Muscle layer of colon (tissue), 2 donors: ENCODE results near the gene ZNF136.

Source experiments
- H3K27ac ChIP-seq: one replicate; pipeline ENCODE4 v1.7.0; 2013; ENCODE audit warnings: low read depth, mild to moderate bottlenecking, low read length, moderate library complexity
- H3K27me3 ChIP-seq, 2 donors: one replicate each; pipeline ENCODE4 v1.7.0; 2013; ENCODE audit warnings: low read length in 2 of 2, mild to moderate bottlenecking in 2 of 2; ENCODE audit not compliant: insufficient read depth in 2 of 2, control insufficient read depth in 1 of 2
- H3K36me3 ChIP-seq: one replicate; pipeline ENCODE4 v1.7.0; 2013; ENCODE audit warnings: mild to moderate bottlenecking, low read length; ENCODE audit not compliant: insufficient read depth
- H3K4me1 ChIP-seq: one replicate; pipeline ENCODE4 v1.7.0; 2013; ENCODE audit warnings: mild to moderate bottlenecking, low read length; ENCODE audit not compliant: insufficient read depth
- H3K4me3 ChIP-seq, 2 donors: one replicate each; pipeline ENCODE4 v1.7.0; 2013; ENCODE audit warnings: low read length in 2 of 2, low read depth in 1 of 2, mild to moderate bottlenecking in 1 of 2, moderate library complexity in 1 of 2
- H3K9ac ChIP-seq: one replicate; pipeline ENCODE4 v1.7.0; 2013; ENCODE audit warnings: low read length
- H3K9me3 ChIP-seq: one replicate; pipeline ENCODE4 v1.7.0; 2013; ENCODE audit warnings: mild to moderate bottlenecking, low read length
- donor health status: abdominal sarcoma.
- donor health status: Adenocarcinoma of cecum.

ZNF136 gene

DNA sequence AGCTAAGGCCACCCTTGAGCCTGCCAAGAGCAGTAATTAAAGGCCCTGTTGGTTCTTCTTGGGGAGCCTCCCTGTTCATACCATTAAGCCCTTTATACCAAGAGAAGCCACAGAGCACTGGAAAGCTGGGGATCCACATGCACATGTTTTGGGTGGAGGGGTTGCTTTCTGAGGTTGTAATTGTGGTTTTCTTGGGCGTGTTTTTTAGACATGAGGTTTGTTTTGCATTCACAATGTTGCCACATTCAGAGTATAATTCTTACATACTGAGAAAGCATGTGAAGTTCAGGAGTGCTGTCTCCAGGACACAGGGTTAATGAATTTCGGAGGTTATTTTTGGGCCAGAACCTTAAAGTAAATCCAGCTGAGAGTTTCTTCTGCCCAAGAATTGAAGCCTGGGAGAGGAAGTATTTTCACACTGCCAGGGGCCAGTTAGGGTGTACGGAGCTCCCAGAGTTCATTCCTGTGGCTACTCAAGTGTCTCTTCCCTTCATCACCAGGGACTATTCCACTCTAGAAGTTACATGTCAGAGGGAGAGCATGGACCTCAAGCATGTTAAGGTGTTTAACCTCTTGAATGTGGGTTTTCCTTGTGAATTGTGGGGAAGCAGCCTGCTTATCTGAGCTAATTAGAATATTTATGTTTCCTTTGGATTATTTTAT lies 37.0 kb downstream of the ZNF136 start:
- H3K4me3 ChIP-seq = no peak overlapping the region
- H3K9me3 ChIP-seq = no peaks in the 10 kb centered on the region
- no peaks in the 10 kb centered on the region for H3K4me1 ChIP-seq
- H3K9ac ChIP-seq = no peak overlapping the region
- no peak overlapping the region for H3K27ac ChIP-seq
- no peaks in the 10 kb centered on the region for H3K27me3 ChIP-seq
- no peaks in the 10 kb centered on the region for H3K36me3 ChIP-seq

DNA sequence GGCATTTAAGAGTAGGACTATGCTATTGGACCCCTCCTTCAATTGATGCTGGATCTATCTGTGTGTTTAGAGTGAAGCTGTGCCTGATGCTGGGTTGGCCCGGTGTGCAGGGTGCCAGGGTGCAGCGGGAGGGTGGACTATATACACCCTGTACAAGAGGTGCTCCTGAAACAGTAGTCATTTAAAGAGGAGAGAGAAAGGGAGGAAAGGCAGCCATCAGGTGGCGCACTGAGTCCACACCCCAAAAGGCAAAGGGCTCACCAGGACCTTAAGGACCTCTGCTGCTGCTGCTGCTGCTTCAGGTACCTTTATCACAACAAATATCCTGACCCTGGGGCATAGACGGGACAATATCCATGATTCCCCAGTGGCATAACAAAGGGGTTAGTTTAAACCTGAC lies 39.4 kb downstream of the ZNF136 start:
- H3K4me1 ChIP-seq = no peaks in the 10 kb centered on the region
- H3K36me3 ChIP-seq = no peaks in the 10 kb centered on the region
- H3K9ac ChIP-seq = no peak overlapping the region
- no peaks in the 10 kb centered on the region for H3K9me3 ChIP-seq
- no peak overlapping the region for H3K27ac ChIP-seq
- no peaks in the 10 kb centered on the region for H3K27me3 ChIP-seq
- H3K4me3 ChIP-seq = no peak overlapping the region

DNA sequence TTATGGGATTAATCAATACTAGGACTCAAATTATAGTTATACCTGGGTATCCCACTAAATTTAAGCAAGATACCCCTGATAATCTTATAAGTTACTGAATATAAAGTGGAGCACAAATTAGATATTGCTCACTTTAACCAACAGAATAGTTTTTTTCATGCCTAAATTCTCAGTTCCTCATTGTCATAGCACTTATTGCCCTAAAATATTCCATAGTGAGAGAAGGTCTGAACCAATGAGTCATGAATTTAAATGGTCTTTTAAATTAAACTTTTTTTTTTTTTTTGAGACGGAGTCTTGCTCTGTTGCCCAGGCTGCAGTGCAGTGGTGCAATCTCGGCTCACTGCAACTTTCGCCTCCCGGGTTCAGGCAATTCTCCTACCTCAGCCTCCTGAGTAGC lies 42.4 kb downstream of the ZNF136 start:
- Histone ChIP-seq H3K27ac (no peak overlapping the region), H3K9me3 (peaks cover 5% of the 10 kb centered on the region), H3K4me1 (no peaks in the 10 kb centered on the region), H3K9ac (no peak overlapping the region), H3K36me3 (no peaks in the 10 kb centered on the region), H3K4me3 (no peak overlapping the region), H3K27me3 (no peaks in the 10 kb centered on the region)

DNA sequence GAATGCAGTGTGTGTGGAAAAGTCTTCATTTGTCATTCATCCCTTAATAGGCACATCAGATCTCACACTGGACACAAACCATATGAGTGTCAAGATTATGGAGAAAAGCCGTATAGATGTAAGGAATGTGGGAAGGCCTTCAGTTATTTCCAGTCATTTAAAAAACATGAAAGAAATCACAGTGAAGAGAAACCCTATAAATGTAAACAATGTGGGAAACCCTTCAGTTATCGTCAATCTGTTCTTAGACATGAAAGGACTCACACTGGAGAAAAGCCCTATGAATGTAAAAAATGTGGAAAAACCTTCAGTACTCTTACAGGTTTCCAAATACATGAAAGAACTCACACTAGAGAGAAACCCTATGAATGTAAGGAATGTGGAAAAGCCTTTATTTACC lies 45.3 kb downstream of the ZNF136 start:
- Histone ChIP-seq H3K4me1 (no peaks in the 10 kb centered on the region), H3K36me3 (no peaks in the 10 kb centered on the region), H3K4me3 (no peak overlapping the region), H3K9me3 (peaks cover 5% of the 10 kb centered on the region), H3K27me3 (no peaks in the 10 kb centered on the region), H3K27ac (no peak overlapping the region), H3K9ac (no peak overlapping the region)

DNA sequence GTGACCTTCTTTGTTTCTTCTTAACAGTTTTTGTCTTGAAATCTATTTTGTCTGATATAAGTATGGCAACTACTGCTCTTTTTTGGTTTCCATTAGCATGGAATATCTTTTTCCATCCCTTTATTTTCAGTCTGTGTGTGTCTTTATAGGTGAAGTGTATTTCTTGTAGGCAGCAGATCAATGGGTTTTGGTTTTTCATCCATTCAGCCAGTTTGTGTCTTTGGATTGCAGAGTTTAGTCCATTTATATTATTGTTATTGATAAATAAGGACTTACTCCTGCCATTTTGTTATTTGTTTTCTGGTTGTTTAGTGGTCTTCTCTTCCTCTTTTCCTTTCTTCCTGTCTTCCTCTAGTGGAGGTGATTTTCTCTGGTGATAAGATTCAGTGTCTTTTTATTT lies 54.4 kb downstream of the ZNF136 start:
- H3K9me3 ChIP-seq = no peaks in the 10 kb centered on the region
- H3K27ac ChIP-seq = no peak overlapping the region

DNA sequence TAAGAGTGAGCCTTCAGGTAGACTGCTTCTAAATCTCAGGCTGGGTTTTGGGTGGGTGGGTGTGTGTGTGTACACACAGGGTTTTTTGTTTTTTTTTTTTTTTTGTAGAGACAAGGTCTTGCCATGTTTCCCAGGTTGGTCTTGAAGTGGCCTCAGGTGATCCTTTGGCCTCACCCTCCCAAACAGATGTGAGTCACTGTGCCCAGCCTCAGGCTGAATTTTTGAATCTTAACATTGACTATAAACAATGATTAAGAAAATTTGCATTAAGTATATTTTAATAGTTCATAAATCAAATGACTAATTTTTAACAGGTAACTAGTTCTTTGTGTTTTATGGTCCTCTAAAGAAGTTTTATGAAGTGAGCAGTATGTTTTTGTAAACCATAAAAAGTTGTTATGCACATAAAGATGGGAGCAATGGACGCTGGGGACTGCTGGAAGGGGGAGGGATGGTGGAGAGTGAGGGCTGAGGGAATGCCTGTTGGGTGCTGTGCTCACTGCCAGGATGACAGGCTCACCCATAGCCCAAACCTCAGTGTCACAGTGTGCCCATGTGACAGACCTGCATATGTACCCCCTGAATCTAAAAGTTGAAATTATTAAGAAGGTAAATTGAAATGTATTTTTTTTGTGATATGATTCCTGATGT lies 60.2 kb downstream of the ZNF136 start:
- no peaks in the 10 kb centered on the region for H3K4me1 ChIP-seq
- H3K4me3 ChIP-seq = no peak overlapping the region
- peaks cover 20% of the 10 kb centered on the region for H3K36me3 ChIP-seq
- no peak overlapping the region for H3K9ac ChIP-seq
- no peaks in the 10 kb centered on the region for H3K9me3 ChIP-seq
- no peaks in the 10 kb centered on the region for H3K27me3 ChIP-seq
- H3K27ac ChIP-seq = no peak overlapping the region

More for the DNA sequence above, 54.4 kb downstream of the ZNF136 start:
- H3K4me3 ChIP-seq = no peak overlapping the region
- no peaks in the 10 kb centered on the region for H3K27me3 ChIP-seq
- peaks cover 9% of the 10 kb centered on the region for H3K36me3 ChIP-seq
- no peaks in the 10 kb centered on the region for H3K4me1 ChIP-seq
- H3K9ac ChIP-seq = no peak overlapping the region

DNA sequence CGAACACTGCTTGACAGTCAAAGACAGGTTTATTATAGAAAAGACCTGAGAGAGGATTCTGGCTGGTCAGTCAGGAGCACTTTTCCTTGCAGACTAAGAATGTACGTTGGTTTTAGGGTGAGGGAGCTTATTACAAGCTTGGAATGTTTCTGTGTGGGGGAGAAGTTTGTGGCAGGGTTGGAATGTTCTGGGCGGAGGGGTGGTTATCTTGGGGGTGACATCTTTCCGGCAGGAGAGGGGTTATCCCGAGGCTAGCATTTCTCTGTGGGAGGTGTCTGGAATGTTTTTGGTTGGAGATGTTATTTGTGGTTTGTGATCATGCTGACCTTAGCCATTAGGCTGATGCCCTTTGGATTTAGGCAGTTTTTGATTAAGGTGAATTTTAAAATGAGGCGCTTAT lies 61.8 kb downstream of the ZNF136 start:
- Histone ChIP-seq H3K36me3 (peaks cover 17% of the 10 kb centered on the region), H3K4me1 (no peaks in the 10 kb centered on the region), H3K27me3 (no peaks in the 10 kb centered on the region), H3K9ac (no peak overlapping the region), H3K27ac (no peak overlapping the region), H3K4me3 (no peak overlapping the region), H3K9me3 (no peaks in the 10 kb centered on the region)

DNA sequence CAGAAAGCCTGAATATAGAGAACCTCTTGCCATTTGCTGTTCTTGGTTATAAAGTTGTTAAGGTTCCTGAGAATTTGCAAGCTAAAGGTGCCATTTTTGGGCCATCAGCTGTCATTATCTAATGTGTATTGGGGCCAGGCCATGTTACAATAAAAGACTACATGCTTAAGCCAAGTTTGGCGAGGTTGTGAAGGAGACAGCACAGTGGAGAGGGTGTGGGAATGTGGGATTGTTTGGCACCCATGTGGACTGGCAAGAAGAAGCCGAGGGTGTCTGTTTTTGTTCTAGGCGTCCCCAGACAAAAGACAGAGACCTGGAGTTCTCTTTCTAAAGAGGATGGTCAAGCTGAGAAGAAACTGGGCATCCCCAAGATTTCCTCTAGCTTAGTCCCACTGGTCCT lies 67.1 kb downstream of the ZNF136 start:
- Histone ChIP-seq H3K36me3 (peaks cover 6% of the 10 kb centered on the region), H3K9me3 (no peaks in the 10 kb centered on the region), H3K27ac (no peak overlapping the region), H3K9ac (no peak overlapping the region), H3K4me3 (no peak overlapping the region), H3K4me1 (no peaks in the 10 kb centered on the region), H3K27me3 (no peaks in the 10 kb centered on the region)

DNA sequence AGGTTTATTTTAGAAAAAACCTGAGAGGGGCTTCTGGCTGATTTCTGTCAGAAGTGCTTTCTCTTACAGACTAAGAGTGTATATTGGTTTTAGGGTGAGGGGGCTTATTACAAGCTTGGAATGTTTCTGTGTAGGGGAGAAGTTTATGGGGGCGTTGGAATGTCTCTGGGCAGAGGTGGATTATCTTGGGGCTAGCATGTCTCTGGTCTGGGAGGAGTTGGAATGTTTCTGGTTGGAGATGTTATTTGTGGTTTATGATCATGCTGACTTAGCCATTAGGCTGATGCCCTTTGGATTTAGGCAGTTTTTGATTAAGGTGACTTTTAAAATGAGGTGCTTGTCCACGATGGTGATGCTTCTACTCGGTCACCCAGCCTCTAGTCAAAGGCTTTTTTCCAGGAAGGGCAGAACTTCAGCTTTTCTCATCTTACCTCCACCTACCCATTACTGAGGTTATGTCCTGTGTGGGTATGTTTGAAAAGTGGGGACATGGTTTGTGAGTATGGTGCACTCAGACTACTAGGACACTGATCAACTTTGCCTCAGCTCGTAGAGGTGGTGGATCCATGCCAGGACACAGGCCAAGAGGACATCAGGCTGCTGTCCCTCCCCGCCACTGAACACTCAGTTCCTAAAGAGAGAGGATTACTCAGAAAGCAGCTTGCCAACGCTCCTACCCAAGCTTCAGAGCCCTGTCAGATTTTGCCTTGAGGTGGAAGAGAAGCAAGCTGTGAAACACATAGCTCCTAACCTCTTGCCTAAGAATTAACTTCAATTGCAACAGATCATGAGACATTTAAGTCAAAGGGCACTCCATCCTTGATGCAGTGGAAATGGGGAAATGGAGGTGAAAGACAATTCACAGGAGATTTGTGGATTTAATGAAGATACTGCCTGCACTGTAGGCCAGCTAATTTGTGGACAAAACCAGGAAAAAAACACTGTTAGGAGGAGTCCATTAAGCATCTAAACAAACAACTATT lies 68.1 kb downstream of the ZNF136 start:
- H3K4me1 ChIP-seq = no peaks in the 10 kb centered on the region

DNA sequence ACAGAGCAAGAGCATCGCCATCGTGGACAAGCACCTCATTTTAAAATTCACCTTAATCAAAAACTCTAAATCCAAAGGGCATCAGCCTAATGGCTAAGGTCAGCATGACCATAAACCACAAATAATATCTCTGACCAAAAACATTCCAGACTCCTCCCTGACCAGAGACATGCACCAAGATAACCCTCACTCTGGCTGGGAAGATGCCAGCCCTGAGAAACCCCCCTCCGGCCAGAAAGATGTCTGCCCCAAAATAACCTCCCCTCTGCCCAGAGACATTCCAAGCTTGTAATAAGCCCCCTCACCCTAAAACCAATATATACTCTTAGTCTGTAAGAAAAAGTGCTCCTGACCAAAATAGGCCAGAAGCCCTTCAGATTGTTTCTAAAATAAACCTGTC lies 70.1 kb downstream of the ZNF136 start:
- no peak overlapping the region for H3K4me3 ChIP-seq
- no peaks in the 10 kb centered on the region for H3K9me3 ChIP-seq
- H3K27me3 ChIP-seq = no peaks in the 10 kb centered on the region
- no peaks in the 10 kb centered on the region for H3K36me3 ChIP-seq
- H3K4me1 ChIP-seq = no peaks in the 10 kb centered on the region
- H3K27ac ChIP-seq = no peak overlapping the region
- H3K9ac ChIP-seq = no peak overlapping the region

More for the DNA sequence above, 68.1 kb downstream of the ZNF136 start:
- H3K9me3 ChIP-seq = no peaks in the 10 kb centered on the region
- no peak overlapping the region for H3K9ac ChIP-seq
- H3K27ac ChIP-seq = no peak overlapping the region
- no peaks in the 10 kb centered on the region for H3K27me3 ChIP-seq
- H3K36me3 ChIP-seq = no peaks in the 10 kb centered on the region
- no peak overlapping the region for H3K4me3 ChIP-seq

DNA sequence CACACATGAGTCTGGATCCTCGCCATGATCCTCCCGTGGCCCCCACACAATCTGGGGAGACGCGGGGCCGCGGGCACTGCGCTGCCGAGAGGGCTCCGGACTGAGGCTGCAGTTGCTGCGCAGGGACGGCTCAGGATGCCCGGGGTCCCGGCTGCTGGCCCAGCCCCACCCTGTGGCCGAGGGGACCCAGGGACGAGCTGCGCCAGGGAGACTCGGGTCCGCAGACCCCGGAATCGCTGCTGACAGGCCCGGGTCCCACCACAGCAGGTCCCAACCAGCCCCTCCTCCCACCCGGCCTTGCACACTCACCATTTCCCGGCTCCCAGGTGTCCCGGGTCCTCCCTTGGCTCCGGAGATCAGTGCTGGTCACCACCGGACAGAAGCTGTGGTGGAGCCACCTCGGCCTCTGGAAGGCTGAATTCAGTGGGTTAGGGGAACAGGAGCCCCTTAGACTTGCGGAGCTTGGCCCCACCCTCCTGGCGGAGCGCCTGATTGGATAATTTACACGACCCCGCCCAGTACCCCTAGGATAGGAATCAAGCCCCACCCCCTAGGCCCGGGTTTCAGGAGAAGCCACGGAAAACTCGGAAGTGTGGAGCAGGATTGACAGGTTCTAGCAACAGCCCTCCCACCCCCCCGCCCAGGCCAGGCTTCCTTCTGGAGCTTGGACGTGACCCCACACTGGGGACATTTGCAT lies 74.4 kb downstream of the ZNF136 start:
- no peak overlapping the region for H3K4me3 ChIP-seq
- no peaks in the 10 kb centered on the region for H3K36me3 ChIP-seq
- H3K27ac ChIP-seq = no peak overlapping the region
- no peaks in the 10 kb centered on the region for H3K4me1 ChIP-seq
- no peaks in the 10 kb centered on the region for H3K27me3 ChIP-seq
- H3K9ac ChIP-seq = no peak overlapping the region
- H3K9me3 ChIP-seq = no peaks in the 10 kb centered on the region
